ENCODE results near the gene TMCC1.

The TMCC1 gene

DNA sequence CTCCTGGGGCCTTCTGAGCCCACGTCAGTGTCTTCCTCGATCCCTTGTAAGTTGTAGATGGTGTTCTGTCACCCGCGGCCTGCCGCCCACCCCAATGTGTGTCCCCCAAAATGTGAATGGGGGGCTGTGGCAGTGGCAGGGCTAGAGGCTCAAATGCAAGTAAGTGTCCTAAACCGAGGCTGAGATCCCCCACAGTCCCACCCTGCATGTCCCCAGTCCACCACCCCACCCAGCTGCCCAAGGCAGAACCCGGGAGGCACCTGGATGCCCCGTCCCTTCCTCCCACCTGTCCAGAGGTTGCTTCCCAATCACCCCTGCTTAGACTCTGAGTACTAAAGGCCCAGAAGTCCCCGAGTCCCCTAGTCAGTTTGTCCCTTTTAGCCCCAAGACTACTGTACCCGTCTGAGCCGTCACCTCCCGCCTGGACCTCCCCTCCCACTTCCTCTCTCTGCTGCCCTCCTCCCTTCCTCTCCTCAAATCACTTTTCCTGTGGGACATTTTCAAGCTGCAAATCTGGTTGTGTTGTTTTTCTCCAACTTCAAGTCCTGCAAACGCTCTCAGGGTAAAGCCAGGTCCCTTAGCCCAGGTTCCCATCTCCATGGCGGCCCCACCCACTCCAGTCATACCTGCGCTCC lies 275.2 kb downstream of the TMCC1 start:
- H3K27ac ChIP-seq: no peak overlapping the region
- no peak for TF ChIP-seq CTCF (IDR thresholded peaks at IDR 0.05)
- TF ChIP-seq ZFX (IDR thresholded peaks at IDR 0.05; ENCODE audit: borderline replicate concordance): no peak

GRCh38 chr3:129617381-129618185 lies 275.9 kb downstream of the TMCC1 start:
- no peak overlapping the region for H3K27ac ChIP-seq
- TF ChIP-seq CTCF (IDR thresholded peaks at IDR 0.05) (no peak), ZFX (IDR thresholded peaks at IDR 0.05; ENCODE audit: borderline replicate concordance) (no peak)

GRCh38 chr3:129616713-129617112 lies 276.8 kb downstream of the TMCC1 start:
- no peak overlapping the region for H3K27ac ChIP-seq
- no peak for TF ChIP-seq CTCF (IDR thresholded peaks at IDR 0.05)
- no peak for TF ChIP-seq ZFX (IDR thresholded peaks at IDR 0.05; ENCODE audit: borderline replicate concordance)

GRCh38 chr3:129616291-129616690 lies 277.2 kb downstream of the TMCC1 start:
- no peak for TF ChIP-seq ZFX (IDR thresholded peaks at IDR 0.05; ENCODE audit: borderline replicate concordance)
- no peak for TF ChIP-seq CTCF (IDR thresholded peaks at IDR 0.05)

GRCh38 chr3:129615751-129616281 lies 277.7 kb downstream of the TMCC1 start:
- H3K27ac ChIP-seq: no peak overlapping the region
- TF ChIP-seq CTCF (IDR thresholded peaks at IDR 0.05) (no peak), ZFX (IDR thresholded peaks at IDR 0.05; ENCODE audit: borderline replicate concordance) (no peak)

More at GRCh38 chr3:129616291-129616690, 277.2 kb downstream of the TMCC1 start:
- no peak overlapping the region for H3K27ac ChIP-seq

GRCh38 chr3:129614927-129615363 lies 278.6 kb downstream of the TMCC1 start:
- TF ChIP-seq CTCF (IDR thresholded peaks at IDR 0.05): no peak
- no peak for TF ChIP-seq ZFX (IDR thresholded peaks at IDR 0.05; ENCODE audit: borderline replicate concordance)
- no peak overlapping the region for H3K27ac ChIP-seq

- no peak overlapping the region for H3K27ac ChIP-seq
- TF ChIP-seq ZFX (IDR thresholded peaks at IDR 0.05; ENCODE audit: borderline replicate concordance): no peak
- no peak for TF ChIP-seq CTCF (IDR thresholded peaks at IDR 0.05)
These were observed 279.1 kb downstream of the TMCC1 start for GRCh38 chr3:129614435-129614834.

Measured in 22Rv1 (cell line).